SU-DHL-6 (cell line): ENCODE results near the gene OR52N2.

Experiments used
- CTCF ChIP-seq: fragments of 200-600 bp; sonication (generic); IDR thresholded peaks from one replicate; pipeline ENCODE4 v1.5.1; 2017; ENCODE audit warnings: antibody characterized with exemption, mild to moderate bottlenecking, low read length, moderate library complexity; ENCODE audit not compliant: insufficient read depth, poor library complexity, severe bottlenecking
- EZH2phosphoT487 ChIP-seq: fragments of 200-600 bp; sonication (generic), shearing (Covaris generic); conservative IDR thresholded peaks from 2 replicates; pipeline ENCODE4 v1.6.1; 2018; ENCODE audit warnings: mild to moderate bottlenecking, antibody characterized with exemption, low read length, moderate library complexity, mixed read lengths

GRCh38 chr11:5865826-5866225, 57.1 kb downstream of the OR52N2 start:
- no peak for TF ChIP-seq CTCF
- no peak for TF ChIP-seq EZH2phosphoT487
